ENCODE data around the gene SCNN1B.
"Not testable (repeated sequence)": the region's sequence is repeated elsewhere in the genome, so short reads cannot be mapped to it uniquely, and the experiment has no call there.

Gene SCNN1B

GRCh38 chr16:23355106-23355670, 53.1 kb downstream of the SCNN1B start:
- DNase-seq (ENCODE audit: low spot score), result no peak

GRCh38 chr16:23356941-23357340, 54.8 kb downstream of the SCNN1B start:
- DNase-seq (ENCODE audit: low spot score), result no peak

GRCh38 chr16:23357761-23358290, 55.7 kb downstream of the SCNN1B start:
- no peak for DNase-seq (ENCODE audit: low spot score)

GRCh38 chr16:23359092-23359760, 57.1 kb downstream of the SCNN1B start:
- DNase-seq (ENCODE audit: low spot score), result no peak

GRCh38 chr16:23362460-23363317, 60.6 kb downstream of the SCNN1B start:
- no peak for DNase-seq (ENCODE audit: low spot score)

GRCh38 chr16:23365602-23366240, 63.6 kb downstream of the SCNN1B start:
- no peak for DNase-seq (ENCODE audit: low spot score)

GRCh38 chr16:23366341-23366740, 64.2 kb downstream of the SCNN1B start:
- not testable (repeated sequence) for DNase-seq (ENCODE audit: low spot score)

- no peak for DNase-seq (ENCODE audit: low spot score)
Observed at GRCh38 chr16:23367564-23367963, 65.5 kb downstream of the SCNN1B start.

GRCh38 chr16:23367988-23368387, 65.9 kb downstream of the SCNN1B start:
- DNase-seq (ENCODE audit: low spot score), result no peak

GRCh38 chr16:23368469-23368868, 66.4 kb downstream of the SCNN1B start:
- no peak for DNase-seq (ENCODE audit: low spot score)

- DNase-seq (ENCODE audit: low spot score), result no peak
Observed at GRCh38 chr16:23369416-23369815, 67.3 kb downstream of the SCNN1B start.

- no peak for DNase-seq (ENCODE audit: low spot score)
Observed at GRCh38 chr16:23371368-23371767, 69.3 kb downstream of the SCNN1B start.

- no peak for DNase-seq (ENCODE audit: low spot score)
Observed at GRCh38 chr16:23373436-23374219, 71.5 kb downstream of the SCNN1B start.

- no peak for DNase-seq (ENCODE audit: low spot score)
Observed at GRCh38 chr16:23374721-23375510, 72.8 kb downstream of the SCNN1B start.

- DNase-seq (ENCODE audit: low spot score), result no peak
Observed at GRCh38 chr16:23375643-23376042, 73.5 kb downstream of the SCNN1B start.

GRCh38 chr16:23377071-23377931, 75.2 kb downstream of the SCNN1B start:
- DNase-seq (ENCODE audit: low spot score), result no peak

GRCh38 chr16:23378256-23378655, 76.2 kb downstream of the SCNN1B start:
- DNase-seq (ENCODE audit: low spot score), result no peak

- no peak for DNase-seq (ENCODE audit: low spot score)
Observed at GRCh38 chr16:23378921-23379320, 76.8 kb downstream of the SCNN1B start.

GRCh38 chr16:23379707-23380106, 77.6 kb downstream of the SCNN1B start:
- no peak for DNase-seq (ENCODE audit: low spot score)

- DNase-seq (ENCODE audit: low spot score), result no peak
Observed at GRCh38 chr16:23380501-23380951, 78.4 kb downstream of the SCNN1B start.

Measured in AG08396 (cell line).